GM21528 (cell line): Measurements from ENCODE around the gene LUC7L.
"Not testable (repeated sequence)": the region's sequence is repeated elsewhere in the genome, so short reads cannot be mapped to it uniquely, and the experiment has no call there.

ENCODE experiments used
- ATAC-seq: cut with Tn5 transposase; IDR thresholded peaks from one replicate; pipeline ENCODE4 v1.9.1; 2021; ENCODE audit warnings: mild to moderate bottlenecking, moderate library complexity; ENCODE audit not compliant: unreplicated experiment, low FRiP score

The LUC7L gene

DNA sequence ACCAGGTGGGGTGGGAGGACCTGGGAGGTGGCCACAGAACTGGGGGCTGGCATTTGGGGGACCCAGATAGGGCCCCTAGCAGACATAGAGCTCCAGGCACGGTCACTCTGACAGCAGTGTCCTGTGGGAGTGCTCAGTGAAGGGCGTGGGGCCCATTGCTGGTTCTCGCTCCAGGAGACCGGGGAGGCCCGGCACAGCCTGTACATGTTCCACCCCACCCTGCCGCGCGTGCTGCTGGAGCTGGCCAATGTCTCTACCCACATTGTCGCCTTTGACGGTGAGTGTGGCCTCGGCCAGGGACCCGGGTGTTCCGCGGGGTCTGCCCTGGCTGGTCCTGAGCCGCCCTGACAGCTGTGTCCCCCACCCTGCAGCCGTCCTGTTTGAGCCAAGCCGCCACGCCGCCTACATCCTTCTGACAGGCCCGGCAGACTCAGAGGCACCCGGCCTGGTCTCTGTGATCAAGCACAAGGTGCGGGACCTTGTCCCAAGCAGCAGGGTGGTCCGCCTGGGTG, 35.2 kb upstream of the LUC7L start:
- no peak for ATAC-seq

GRCh38 chr16:263944-264343, 34.7 kb upstream of the LUC7L start:
- no peak for ATAC-seq

DNA sequence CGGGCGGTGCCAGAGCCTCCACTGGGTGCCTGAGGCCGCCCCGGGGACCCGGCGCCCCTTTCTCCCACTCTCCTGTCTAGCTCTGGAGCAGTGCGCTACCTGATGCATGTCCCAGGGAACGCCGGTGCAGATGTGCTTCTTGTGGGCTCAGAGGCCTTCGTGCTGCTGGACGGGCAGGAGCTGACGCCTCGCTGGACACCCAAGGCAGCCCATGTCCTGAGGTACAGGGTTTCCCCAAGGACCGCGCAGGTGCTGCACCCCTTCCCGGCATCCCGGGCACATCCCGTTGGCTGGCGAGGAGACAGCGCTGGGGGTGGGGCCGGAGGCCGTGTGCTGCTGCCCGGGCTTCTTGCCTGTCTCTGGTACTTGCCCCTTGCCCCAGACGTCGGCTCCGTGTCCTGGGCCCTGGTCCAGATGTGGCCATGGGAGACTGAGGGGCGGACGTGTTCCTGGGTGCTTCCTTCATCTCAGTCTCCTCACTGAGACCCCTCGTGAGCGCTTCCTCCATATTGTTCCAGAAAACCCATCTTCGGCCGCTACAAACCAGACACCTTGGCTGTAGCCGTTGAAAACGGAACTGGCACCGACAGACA, 34.0 kb upstream of the LUC7L start:
- no peak for ATAC-seq

GRCh38 chr16:262121-262745, 33.0 kb upstream of the LUC7L start:
- no peak for ATAC-seq

- no peak for ATAC-seq
Measured at GRCh38 chr16:261031-261691, 31.9 kb upstream of the LUC7L start.

DNA sequence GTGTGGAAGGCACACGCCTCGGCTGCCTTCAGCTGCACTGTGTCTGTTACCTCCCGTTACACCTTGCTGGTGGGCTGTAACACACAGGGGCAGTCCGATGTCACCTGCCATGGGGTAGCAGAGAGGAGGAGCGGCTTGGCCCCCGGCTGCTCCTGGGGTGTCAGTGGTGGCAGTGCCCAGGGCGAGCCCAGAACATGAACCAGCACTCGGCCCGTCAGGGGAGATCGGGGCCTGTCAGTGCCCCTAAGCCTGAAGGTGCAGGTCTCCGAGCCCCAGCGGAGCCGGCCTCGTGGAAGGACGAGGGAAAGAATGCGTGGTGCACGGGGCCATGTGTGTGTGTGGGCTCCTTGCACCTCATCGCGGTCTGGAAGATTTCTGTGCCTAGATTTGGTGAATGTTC, 31.1 kb upstream of the LUC7L start:
- no peak for ATAC-seq

DNA sequence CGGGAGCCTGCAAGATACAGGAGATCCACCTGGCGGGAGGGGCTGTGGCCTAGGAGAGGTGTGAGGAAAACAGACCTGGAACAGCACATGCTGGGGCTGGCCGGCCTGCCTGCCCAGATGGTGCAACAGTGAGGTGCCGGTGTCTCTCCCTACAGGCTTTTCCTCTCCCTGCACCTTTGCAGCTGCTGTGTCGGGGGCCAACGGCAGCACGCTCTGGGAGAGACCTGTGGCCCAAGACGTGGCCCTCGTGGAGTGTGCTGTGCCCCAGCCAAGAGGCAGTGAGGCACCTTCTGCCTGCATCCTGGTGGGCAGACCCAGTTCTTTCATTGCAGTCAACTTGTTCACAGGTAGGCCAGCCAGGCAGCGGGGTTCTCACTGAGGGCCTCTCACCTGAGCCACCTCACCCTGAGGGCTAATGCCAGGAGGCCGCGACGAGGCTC, 30.6 kb upstream of the LUC7L start:
- ATAC-seq: no peak

- ATAC-seq: no peak
Measured at GRCh38 chr16:259226-259625, 30.0 kb upstream of the LUC7L start.

DNA sequence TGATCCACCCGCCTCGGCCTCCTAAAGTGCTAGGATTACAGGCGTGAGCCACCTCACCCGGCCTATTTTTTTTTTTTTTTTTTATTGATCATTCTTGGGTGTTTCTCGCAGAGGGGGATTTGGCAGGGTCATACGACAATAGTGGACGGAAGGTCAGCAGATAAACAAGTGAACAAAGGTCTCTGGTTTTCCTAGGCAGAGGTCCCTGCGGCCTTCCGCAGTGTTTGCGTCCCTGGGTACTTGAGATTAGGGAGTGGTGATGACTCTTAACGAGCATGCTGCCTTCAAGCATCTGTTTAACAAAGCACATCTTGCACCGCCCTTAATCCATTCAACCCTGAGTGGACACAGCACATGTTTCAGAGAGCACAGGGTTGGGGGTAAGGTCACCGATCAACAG, 28.8 kb upstream of the LUC7L start:
- ATAC-seq: not testable (repeated sequence)

DNA sequence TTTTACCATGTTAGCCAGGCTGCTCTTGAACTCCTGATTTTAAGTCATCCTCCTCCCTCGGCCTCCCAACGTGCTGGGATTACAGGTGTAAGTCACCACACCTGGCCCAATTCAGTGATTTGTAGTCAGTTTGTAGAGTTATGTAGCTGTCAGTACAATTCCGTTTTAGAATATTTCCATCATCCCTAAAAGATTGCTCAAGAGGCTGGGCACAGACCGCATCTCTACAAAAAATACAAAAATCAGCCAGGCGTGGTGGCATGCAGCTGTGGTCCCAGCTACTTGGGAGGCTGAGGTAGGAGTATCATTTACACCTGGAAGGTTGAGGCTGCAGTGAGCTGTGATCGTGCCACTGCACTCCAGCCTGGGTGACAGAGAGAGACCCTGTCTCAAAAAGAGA, 25.9 kb upstream of the LUC7L start:
- ATAC-seq: no peak

GRCh38 chr16:254461-254860, 25.2 kb upstream of the LUC7L start:
- no peak for ATAC-seq

GRCh38 chr16:253833-254232, 24.6 kb upstream of the LUC7L start:
- no peak for ATAC-seq

DNA sequence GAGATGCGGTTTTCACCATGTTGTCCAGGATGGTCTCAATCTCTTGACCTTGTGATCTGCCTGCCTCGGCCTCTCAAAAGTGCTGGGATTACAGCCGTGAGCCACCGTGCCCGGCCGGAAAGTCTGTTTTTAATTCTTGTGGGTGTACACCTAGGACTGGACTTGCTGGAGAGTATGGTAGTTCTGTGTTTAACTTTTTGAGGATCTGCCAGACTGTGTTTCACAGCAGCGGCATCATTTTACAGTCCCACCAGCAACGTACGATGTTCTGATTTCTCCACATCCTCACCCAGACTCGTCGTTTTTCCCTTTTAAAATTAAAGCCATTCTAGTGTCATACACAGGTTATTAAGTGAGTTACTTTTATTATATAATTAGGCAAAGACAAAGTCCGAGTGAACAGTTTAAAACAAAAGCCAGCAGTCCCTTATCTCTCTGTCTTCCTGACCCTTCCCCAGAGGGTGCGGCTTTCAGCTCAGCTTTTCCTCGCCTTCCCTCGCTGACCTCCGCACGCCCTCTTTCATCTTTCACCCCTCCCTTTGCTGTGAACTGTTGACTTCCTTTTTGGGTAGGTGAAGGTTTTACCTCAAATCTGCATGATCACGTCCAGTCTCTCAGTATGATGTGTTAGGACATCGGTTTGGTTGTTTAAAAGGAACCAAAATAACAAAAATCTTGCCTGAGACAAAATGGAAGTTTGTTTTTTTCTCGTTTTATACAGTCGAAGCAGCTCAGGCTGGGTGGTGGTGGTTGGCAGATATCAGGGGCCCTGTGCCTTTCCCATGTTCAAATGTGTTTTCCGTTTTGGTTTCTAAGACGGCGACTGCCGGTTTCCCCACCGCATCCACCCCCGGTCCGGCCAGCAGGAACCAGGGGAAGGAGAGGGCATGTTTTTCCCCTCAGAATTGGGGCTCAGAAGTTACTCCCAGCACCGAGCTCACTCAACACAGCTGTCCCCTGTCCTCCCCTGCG, 23.4 kb upstream of the LUC7L start:
- no peak for ATAC-seq

DNA sequence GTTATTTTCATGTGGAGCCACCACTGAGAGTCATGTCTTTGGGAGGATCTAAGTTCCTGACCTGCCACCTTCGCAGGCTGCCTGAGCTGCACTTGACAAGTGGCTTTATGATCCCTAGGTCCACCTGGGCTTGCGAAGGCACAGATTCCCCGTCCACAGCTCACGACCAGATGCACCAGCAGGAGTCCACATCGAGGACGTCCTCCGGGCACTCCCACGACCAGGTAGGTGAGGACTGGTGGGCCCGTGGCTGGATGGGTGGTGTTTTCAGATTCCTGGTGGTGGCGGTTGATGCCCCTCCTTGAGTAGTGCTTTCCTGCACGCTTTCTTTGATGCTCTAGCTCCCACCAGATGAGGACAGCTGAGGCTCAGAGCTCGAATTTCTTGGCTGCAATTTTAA, 20.2 kb upstream of the LUC7L start:
- ATAC-seq: no peak

GRCh38 chr16:247027-247426, 17.8 kb upstream of the LUC7L start:
- ATAC-seq: no peak

- ATAC-seq: no peak
Measured at GRCh38 chr16:245105-245504, 15.9 kb upstream of the LUC7L start.

DNA sequence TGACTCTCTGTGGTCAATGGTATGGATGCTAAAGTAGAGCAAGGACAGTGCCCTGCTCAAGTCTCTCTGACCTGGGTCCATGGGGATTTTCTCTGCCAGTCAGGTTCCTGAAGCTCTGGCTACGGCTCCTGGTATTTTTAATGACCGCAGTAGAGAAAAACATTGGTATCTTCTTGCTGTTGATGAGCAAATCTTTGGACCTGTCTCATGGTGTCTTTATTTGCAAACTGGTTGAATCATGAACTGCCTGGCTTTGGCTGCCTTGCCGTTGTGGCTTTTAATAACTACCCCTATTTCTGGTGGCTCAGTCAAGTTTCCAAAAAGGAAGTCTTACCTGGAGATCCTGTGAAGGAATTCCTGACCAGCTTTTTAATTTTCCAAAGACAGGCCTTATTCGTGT, 14.1 kb upstream of the LUC7L start:
- ATAC-seq: no peak

DNA sequence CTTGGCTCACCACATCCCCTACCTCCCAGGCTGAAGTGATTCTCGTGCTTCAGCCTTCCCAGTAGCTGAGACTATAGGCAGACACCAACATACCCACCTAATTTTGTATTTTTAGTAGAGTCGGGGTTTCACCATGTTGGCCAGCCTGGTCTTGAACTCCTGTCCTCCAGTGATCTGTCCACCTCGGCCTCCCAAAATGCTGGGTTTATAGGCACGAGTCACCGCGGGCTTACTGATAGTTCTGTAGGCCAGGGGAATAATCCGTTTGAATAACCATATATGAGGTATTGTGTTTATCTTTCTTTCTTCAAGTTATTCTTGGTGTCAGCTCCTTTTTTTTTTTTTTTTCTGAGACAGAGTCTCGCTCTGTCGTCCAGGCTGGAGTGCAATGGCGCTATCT, 13.0 kb upstream of the LUC7L start:
- ATAC-seq: no peak

DNA sequence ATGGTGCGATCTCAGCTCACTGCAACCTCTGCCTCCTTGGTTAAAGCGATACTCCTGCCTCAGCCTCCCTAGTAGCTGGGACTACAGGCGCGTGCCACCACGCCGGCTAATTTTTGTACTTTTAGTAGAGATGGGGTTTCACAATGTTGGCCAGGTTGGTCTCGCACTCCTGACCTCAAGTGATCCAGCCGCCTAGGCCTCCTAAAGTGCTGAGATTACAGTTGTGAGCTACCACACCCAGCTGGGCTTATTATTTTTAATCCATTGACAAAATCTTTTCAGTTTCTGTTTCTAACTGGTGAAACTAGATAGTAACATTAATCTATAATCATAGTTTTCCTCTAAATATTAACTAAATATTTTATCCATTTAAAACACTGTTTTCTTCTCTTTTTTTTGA, 11.3 kb upstream of the LUC7L start:
- no peak for ATAC-seq

DNA sequence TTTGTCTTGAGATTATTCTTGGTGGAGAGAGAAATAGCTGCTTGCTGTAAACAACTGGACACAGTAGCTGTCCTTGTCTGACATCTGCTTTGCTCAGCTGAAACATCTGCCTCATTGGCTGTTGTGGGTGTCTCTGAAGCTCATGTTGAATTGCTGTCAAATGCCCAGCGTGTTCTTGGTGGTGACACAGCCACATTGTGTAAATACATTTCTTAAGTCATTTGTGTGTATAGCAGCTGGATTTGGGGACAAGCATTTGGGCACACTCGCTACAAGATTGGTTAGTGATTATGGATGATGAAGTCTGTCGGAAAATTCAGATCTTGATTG, 10.7 kb upstream of the LUC7L start:
- ATAC-seq: no peak
